ENCODE measurements around the gene DUOX2.

DNA sequence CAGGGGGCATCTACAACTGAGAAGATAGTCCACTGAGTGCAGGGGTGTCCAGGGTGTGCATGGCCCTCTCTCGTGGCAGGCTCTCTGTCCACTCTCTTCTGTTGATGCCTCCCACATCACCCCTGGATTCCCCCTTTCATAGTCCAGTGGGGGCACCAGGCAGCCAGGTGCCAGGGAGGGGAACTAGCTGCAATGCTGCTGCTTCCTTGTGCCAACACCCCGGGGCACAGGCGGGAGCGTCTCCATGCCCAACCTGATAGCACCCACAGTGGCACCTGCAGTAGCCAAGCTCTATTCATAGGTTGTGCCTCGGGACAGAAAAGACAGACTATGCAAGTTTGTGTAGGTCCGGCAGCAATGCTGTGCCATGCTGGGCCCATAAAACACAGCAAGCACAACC lies 11.7 kb downstream of the DUOX2 start:
- TF ChIP-seq, protein P1, sequence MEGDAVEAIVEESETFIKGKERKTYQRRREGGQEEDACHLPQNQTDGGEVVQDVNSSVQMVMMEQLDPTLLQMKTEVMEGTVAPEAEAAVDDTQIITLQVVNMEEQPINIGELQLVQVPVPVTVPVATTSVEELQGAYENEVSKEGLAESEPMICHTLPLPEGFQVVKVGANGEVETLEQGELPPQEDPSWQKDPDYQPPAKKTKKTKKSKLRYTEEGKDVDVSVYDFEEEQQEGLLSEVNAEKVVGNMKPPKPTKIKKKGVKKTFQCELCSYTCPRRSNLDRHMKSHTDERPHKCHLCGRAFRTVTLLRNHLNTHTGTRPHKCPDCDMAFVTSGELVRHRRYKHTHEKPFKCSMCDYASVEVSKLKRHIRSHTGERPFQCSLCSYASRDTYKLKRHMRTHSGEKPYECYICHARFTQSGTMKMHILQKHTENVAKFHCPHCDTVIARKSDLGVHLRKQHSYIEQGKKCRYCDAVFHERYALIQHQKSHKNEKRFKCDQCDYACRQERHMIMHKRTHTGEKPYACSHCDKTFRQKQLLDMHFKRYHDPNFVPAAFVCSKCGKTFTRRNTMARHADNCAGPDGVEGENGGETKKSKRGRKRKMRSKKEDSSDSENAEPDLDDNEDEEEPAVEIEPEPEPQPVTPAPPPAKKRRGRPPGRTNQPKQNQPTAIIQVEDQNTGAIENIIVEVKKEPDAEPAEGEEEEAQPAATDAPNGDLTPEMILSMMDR (IDR thresholded peaks at IDR 0.05; ENCODE audit: low read depth, low read length, missing input control), result no peak
- TF ChIP-seq, protein P2, sequence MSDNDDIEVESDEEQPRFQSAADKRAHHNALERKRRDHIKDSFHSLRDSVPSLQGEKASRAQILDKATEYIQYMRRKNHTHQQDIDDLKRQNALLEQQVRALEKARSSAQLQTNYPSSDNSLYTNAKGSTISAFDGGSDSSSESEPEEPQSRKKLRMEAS (IDR thresholded peaks at IDR 0.05), result no peak
